Activated naive CD8-positive, alpha-beta T cell (primary cell): ENCODE measurements around the gene CCDC83.
A peak's percentile ranks its signal among the peaks of the same experiment; 100 is the strongest.
"Not testable (repeated sequence)": the region's sequence is repeated elsewhere in the genome, so short reads cannot be mapped to it uniquely, and the experiment has no call there.

Experiments
- H3K27ac Mint-ChIP-seq: one replicate; pipeline ENCODE4 v1.8.0; 2021; ENCODE audit warnings: mixed read lengths
- H3K27me3 Mint-ChIP-seq: one replicate; pipeline ENCODE4 v1.8.0; 2021; ENCODE audit warnings: mixed read lengths
- H3K36me3 Mint-ChIP-seq: one replicate; pipeline ENCODE4 v1.8.0; 2021; ENCODE audit warnings: mixed read lengths
- H3K4me1 Mint-ChIP-seq: one replicate; pipeline ENCODE4 v1.8.0; 2021; ENCODE audit warnings: low read depth, mixed read lengths
- H3K4me3 Mint-ChIP-seq: one replicate; pipeline ENCODE4 v1.8.0; 2021; ENCODE audit warnings: mild to moderate bottlenecking, mixed read lengths
- H3K9me3 Mint-ChIP-seq: one replicate; pipeline ENCODE4 v1.8.0; 2021; ENCODE audit warnings: low read depth, mixed read lengths

Gene CCDC83

DNA sequence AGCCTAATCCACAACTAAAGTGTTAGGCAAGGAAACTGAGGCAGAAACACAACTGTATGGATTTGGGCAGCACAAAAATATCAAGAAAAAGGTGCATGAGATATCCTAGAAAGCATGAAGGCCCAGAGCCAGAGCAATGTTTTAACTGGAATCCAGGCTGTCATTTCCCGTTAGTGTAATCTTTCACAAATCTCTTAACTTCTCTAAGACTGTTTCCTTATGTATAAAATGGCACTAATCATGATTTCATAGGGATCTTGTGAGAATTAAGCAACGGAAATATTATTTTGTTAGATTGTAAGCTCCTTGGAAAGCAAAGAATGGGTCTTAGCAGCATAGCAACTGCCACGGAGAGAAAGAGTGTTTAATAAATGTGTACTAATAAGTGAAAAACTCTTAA is 29.6 kb upstream of the CCDC83 start:
- H3K27ac Mint-ChIP-seq, result no peak overlapping the region
- H3K4me1 Mint-ChIP-seq, result peaks cover 73% of the 10 kb centered on the region
- H3K4me3 Mint-ChIP-seq, result no peak overlapping the region

GRCh38 chr11:85826116-85826855 is 28.9 kb upstream of the CCDC83 start:
- H3K4me1 Mint-ChIP-seq, result peaks cover 71% of the 10 kb centered on the region

More for the DNA sequence above, 29.6 kb upstream of the CCDC83 start:
- Mint-ChIP-seq H3K9me3 (no peaks in the 10 kb centered on the region), H3K36me3 (no peaks in the 10 kb centered on the region), H3K27me3 (no peaks in the 10 kb centered on the region)

GRCh38 chr11:85827748-85828639 is 27.2 kb upstream of the CCDC83 start:
- peak overlapping the region; percentile 46 for H3K4me3 Mint-ChIP-seq
- H3K36me3 Mint-ChIP-seq, result no peaks in the 10 kb centered on the region
- peaks cover 60% of the 10 kb centered on the region for H3K4me1 Mint-ChIP-seq
- H3K27ac Mint-ChIP-seq, result peak overlapping the region; percentile 79
- H3K27me3 Mint-ChIP-seq, result no peaks in the 10 kb centered on the region
- H3K9me3 Mint-ChIP-seq, result no peaks in the 10 kb centered on the region

More at GRCh38 chr11:85826116-85826855, 28.9 kb upstream of the CCDC83 start:
- H3K27me3 Mint-ChIP-seq, result no peaks in the 10 kb centered on the region
- H3K9me3 Mint-ChIP-seq, result no peaks in the 10 kb centered on the region
- peak overlapping the region; percentile 18 for H3K27ac Mint-ChIP-seq
- H3K36me3 Mint-ChIP-seq, result no peaks in the 10 kb centered on the region
- H3K4me3 Mint-ChIP-seq, result peak overlapping the region; percentile 18

DNA sequence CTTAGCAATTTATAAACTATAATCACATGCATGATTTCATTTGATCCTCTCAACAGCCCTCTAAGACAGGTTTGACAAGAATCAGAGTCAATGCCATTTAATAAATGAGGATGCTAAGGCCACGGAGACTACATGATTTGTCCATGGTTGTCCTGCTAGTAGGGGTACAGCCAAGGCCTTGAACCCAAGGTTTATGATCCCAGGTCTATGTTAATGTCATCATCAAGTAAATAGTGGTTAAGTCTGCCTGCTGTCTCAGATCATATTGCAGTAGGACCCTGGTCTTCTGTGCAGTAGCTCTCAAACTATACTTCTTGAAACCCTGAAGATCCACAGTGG is 26.6 kb upstream of the CCDC83 start:
- Mint-ChIP-seq H3K4me1 (peaks cover 55% of the 10 kb centered on the region), H3K36me3 (no peaks in the 10 kb centered on the region), H3K27ac (peak overlapping the region; percentile 58), H3K9me3 (no peaks in the 10 kb centered on the region), H3K4me3 (no peak overlapping the region), H3K27me3 (no peaks in the 10 kb centered on the region)

- no peaks in the 10 kb centered on the region for H3K36me3 Mint-ChIP-seq
- no peak overlapping the region for H3K27ac Mint-ChIP-seq
- H3K4me1 Mint-ChIP-seq, result peaks cover 49% of the 10 kb centered on the region
- H3K9me3 Mint-ChIP-seq, result no peaks in the 10 kb centered on the region
- no peak overlapping the region for H3K4me3 Mint-ChIP-seq
- no peaks in the 10 kb centered on the region for H3K27me3 Mint-ChIP-seq
Measured at GRCh38 chr11:85829172-85829571, 26.0 kb upstream of the CCDC83 start.

DNA sequence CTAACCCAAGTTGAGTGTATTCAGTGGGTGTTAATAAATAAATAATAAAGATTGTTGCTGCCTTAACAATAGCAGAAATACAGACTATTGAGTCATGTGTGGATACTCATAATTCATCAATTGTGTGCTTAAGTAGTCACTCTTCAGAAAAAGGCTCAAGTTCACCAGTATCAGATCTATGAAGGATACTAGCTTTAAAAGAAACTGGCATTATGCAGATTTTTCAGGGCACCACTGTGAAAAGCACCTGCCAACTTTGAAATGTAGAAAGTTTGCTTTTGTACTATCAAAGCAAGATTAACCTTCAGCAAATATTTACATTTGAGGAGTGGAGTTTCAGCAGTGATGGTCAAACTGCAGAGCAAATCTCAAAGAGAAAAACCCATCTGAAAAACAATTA is 24.1 kb upstream of the CCDC83 start:
- H3K27me3 Mint-ChIP-seq, result no peaks in the 10 kb centered on the region
- H3K36me3 Mint-ChIP-seq, result peaks cover 3% of the 10 kb centered on the region
- no peak overlapping the region for H3K27ac Mint-ChIP-seq
- H3K4me3 Mint-ChIP-seq, result no peak overlapping the region
- H3K9me3 Mint-ChIP-seq, result peaks cover 9% of the 10 kb centered on the region
- H3K4me1 Mint-ChIP-seq, result peaks cover 32% of the 10 kb centered on the region

DNA sequence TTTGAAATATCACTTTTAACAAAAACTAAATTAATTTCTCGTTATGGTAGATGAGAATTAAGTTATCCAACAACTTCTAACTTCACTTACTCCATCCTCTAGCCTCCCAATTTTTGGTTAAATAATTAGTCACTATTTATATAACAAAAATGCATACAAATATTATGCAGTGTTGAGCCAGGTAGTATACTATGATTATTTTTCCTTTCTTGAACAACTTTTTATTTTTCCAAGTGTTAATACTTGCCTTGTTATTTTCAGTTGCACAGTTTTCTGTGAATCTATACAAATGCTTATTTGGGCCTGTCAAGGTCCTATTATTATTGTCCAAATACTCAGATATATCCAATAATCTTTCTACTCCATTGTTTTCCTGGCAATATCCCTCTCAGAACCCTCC is 19.9 kb upstream of the CCDC83 start:
- Mint-ChIP-seq H3K27me3 (no peaks in the 10 kb centered on the region), H3K36me3 (peaks cover 5% of the 10 kb centered on the region), H3K9me3 (peaks cover 11% of the 10 kb centered on the region), H3K4me1 (no peaks in the 10 kb centered on the region), H3K27ac (no peak overlapping the region), H3K4me3 (no peak overlapping the region)

- H3K36me3 Mint-ChIP-seq, result peaks cover 5% of the 10 kb centered on the region
- H3K4me1 Mint-ChIP-seq, result no peaks in the 10 kb centered on the region
- peaks cover 11% of the 10 kb centered on the region for H3K9me3 Mint-ChIP-seq
- no peak overlapping the region for H3K4me3 Mint-ChIP-seq
- H3K27ac Mint-ChIP-seq, result no peak overlapping the region
- no peaks in the 10 kb centered on the region for H3K27me3 Mint-ChIP-seq
Measured at GRCh38 chr11:85835729-85836128, 19.5 kb upstream of the CCDC83 start.

DNA sequence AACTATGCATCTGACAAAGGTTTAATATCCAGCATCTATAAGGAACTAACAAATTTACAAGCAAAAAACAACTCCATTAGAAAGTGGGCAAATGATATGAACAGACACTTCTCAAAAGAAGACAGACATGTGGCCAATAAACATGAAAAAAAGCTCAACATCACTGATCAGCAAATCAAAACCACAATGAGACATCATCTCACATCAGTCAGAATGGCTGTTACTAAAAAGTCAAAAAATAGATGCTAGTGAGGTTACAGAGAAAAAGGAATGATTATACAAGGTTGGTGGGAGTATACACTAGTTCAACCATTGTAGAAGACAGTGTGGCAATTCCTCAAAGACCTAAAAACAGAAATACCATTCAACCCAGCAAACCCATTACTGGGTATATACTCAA is 14.3 kb upstream of the CCDC83 start:
- H3K27ac Mint-ChIP-seq, H3K4me1 Mint-ChIP-seq, H3K27me3 Mint-ChIP-seq, H3K4me3 Mint-ChIP-seq, H3K36me3 Mint-ChIP-seq, H3K9me3 Mint-ChIP-seq: not testable (repeated sequence)

DNA sequence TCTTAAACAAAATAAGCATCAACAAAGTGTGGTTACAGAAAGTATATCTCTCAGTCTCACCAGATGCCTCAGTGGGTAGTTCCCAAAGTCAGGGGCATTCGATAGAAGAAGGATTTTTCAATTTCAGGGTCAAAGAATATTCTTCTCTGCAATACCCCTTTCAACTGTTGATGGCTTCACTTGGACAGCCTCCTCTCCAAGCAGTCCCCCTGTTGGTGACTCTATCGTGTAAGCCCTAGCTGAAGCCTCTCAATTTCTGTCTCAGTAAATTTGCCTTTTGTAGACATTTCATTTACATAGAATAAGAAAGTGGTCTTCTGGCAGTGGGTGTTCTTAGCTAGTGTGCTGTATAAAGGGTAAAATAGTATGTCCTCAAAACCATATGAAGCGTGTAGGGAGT is 11.3 kb upstream of the CCDC83 start:
- no peak overlapping the region for H3K27ac Mint-ChIP-seq
- no peak overlapping the region for H3K4me3 Mint-ChIP-seq
- H3K36me3 Mint-ChIP-seq, result peaks cover 2% of the 10 kb centered on the region

DNA sequence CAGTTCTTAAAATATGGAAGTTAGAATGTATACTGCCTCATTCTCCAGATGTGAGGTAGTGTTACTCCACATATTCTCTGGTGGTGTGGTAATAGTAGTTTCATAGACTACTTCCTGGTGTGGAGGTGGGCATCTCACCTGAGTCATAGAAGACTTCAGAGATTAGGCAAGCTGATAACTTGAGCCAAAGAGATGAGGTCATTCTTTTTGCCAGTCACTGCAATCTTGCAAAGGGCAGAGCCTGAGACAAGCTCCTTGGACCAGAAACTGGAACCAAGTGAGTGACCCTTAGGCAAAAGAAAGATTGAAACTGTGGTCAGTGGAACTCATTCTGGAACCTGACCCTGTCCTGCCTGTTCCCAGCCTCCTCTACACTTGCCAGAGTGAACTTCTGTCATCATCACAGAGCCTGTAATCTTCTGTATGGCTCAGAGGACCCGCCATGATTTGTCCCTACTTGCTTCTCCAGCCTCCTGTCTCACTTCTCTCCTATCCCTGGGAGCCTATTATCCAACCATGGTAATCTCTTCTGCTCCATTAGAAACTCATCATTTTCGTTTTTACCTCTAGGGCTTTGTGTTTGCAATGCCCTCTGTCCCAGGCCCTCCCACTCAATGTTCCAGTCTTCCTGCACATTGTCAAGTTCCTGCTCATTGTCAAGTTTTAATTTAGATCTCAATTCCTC is 10.6 kb upstream of the CCDC83 start:
- Mint-ChIP-seq H3K4me3 (no peak overlapping the region), H3K9me3 (no peaks in the 10 kb centered on the region), H3K27ac (no peak overlapping the region), H3K27me3 (no peaks in the 10 kb centered on the region), H3K4me1 (peaks cover 5% of the 10 kb centered on the region), H3K36me3 (peaks cover 2% of the 10 kb centered on the region)

More for the DNA sequence above, 11.3 kb upstream of the CCDC83 start:
- peaks cover 5% of the 10 kb centered on the region for H3K4me1 Mint-ChIP-seq
- H3K27me3 Mint-ChIP-seq, result no peaks in the 10 kb centered on the region
- no peaks in the 10 kb centered on the region for H3K9me3 Mint-ChIP-seq

- H3K36me3 Mint-ChIP-seq, result peaks cover 3% of the 10 kb centered on the region
- no peaks in the 10 kb centered on the region for H3K27me3 Mint-ChIP-seq
- no peak overlapping the region for H3K27ac Mint-ChIP-seq
- H3K9me3 Mint-ChIP-seq, result no peaks in the 10 kb centered on the region
- H3K4me3 Mint-ChIP-seq, result no peak overlapping the region
- peaks cover 5% of the 10 kb centered on the region for H3K4me1 Mint-ChIP-seq
Measured at GRCh38 chr11:85845124-85845631, 10.0 kb upstream of the CCDC83 start.

GRCh38 chr11:85847436-85847835 is 7.7 kb upstream of the CCDC83 start:
- Mint-ChIP-seq H3K9me3 (no peaks in the 10 kb centered on the region), H3K4me3 (no peak overlapping the region), H3K4me1 (peaks cover 5% of the 10 kb centered on the region), H3K27ac (no peak overlapping the region), H3K27me3 (no peaks in the 10 kb centered on the region), H3K36me3 (peaks cover 2% of the 10 kb centered on the region)

GRCh38 chr11:85848006-85848405 is 7.2 kb upstream of the CCDC83 start:
- no peaks in the 10 kb centered on the region for H3K9me3 Mint-ChIP-seq
- no peak overlapping the region for H3K27ac Mint-ChIP-seq
- H3K4me3 Mint-ChIP-seq, result no peak overlapping the region

GRCh38 chr11:85848556-85848955 is 6.6 kb upstream of the CCDC83 start:
- no peak overlapping the region for H3K27ac Mint-ChIP-seq
- peaks cover 5% of the 10 kb centered on the region for H3K4me1 Mint-ChIP-seq
- H3K4me3 Mint-ChIP-seq, result no peak overlapping the region
- no peaks in the 10 kb centered on the region for H3K9me3 Mint-ChIP-seq
- peaks cover 2% of the 10 kb centered on the region for H3K36me3 Mint-ChIP-seq
- H3K27me3 Mint-ChIP-seq, result no peaks in the 10 kb centered on the region

More at GRCh38 chr11:85848006-85848405, 7.2 kb upstream of the CCDC83 start:
- Mint-ChIP-seq H3K27me3 (no peaks in the 10 kb centered on the region), H3K4me1 (peaks cover 5% of the 10 kb centered on the region), H3K36me3 (peaks cover 2% of the 10 kb centered on the region)
